Fibroblast of pulmonary artery (primary cell): Measurements from ENCODE around the gene LY86.

Experiments
- DNase-seq: peaks from one replicate; pipeline ENCODE4 v3.0.0-alpha.2; 2010; ENCODE audit warnings: low read depth
- H3K4me3 ChIP-seq: replicated peaks from 2 replicates; pipeline ENCODE4 v1.5.1; 2011; ENCODE audit warnings: low read depth, mild to moderate bottlenecking, control low read depth, low read length, moderate library complexity
- TF ChIP-seq, protein P1 (sequence below): IDR thresholded peaks from 2 replicates; pipeline ENCODE4 v1.5.1; 2011; ENCODE audit warnings: mild to moderate bottlenecking, control low read depth, low read length, inconsistent platforms; ENCODE audit errors: missing control alignments

LY86 gene

DNA sequence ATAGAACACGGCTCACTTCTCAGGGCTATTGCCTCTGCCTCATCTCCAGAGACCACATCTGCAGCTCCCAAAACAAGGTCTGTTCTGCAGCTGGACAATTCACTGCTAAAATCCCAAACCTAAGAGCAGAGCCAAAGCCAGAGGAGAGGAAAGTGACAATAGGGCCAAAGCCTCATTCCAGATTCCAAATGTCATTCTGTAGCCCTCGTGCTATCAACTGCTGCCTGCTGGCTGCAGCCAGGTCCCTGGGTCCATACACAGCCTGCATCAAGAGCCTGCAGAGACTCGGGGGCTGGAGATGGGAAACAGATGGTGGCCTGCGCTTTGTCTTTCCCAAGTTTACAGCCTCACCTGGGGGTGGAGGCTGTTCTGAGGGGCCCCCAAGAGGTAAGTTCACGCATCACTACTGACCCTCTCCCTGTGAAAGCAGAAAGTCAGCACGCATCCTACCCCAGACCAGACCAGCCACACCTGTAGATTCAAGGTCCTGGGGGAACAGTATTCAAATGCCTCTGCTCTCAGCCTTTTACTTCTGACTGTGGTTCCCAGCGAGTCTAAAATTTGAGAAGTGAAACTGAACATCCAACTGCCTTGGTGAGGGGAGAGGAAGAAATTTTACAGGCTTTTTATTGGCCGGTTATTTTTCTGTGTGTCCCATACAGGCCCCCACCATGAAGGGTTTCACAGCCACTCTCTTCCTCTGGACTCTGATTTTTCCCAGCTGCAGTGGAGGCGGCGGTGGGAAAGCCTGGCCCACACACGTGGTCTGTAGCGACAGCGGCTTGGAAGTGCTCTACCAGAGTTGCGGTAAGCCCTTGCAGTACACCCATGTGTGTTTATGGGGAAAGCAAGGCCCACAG lies at the start of gene LY86:
LY86 (plus strand) TSS at position 657 of the 860 bp plus-strand sequence; CDS start at position 672, 15 bp downstream.
- DNase-seq, result no peak
- no peak within 1 kb of the TSS for H3K4me3 ChIP-seq
- TF ChIP-seq, protein P1, sequence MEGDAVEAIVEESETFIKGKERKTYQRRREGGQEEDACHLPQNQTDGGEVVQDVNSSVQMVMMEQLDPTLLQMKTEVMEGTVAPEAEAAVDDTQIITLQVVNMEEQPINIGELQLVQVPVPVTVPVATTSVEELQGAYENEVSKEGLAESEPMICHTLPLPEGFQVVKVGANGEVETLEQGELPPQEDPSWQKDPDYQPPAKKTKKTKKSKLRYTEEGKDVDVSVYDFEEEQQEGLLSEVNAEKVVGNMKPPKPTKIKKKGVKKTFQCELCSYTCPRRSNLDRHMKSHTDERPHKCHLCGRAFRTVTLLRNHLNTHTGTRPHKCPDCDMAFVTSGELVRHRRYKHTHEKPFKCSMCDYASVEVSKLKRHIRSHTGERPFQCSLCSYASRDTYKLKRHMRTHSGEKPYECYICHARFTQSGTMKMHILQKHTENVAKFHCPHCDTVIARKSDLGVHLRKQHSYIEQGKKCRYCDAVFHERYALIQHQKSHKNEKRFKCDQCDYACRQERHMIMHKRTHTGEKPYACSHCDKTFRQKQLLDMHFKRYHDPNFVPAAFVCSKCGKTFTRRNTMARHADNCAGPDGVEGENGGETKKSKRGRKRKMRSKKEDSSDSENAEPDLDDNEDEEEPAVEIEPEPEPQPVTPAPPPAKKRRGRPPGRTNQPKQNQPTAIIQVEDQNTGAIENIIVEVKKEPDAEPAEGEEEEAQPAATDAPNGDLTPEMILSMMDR, result no peak

DNA sequence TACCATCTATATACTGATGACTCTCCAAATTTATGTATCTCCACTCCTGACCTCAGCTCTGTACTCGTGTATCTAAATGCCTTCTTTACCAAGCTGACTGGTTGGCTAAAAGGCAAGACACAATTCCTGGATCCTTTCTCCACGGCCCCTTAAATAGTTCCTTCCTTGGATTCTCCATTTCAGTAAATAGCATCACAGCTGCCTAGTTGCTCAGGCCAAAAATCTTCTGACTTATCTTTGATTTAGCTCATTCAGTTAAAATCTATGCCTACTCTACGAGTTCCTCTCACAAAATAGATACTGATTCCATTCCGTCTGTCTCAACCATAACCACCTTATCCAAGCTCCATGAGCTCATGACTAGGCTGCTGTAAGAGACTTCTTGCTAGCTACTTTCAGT lies 49.5 kb upstream of the LY86 start:
- no peak for DNase-seq
- TF ChIP-seq, protein P1, result no peak
- H3K4me3 ChIP-seq, result no peak overlapping the region

DNA sequence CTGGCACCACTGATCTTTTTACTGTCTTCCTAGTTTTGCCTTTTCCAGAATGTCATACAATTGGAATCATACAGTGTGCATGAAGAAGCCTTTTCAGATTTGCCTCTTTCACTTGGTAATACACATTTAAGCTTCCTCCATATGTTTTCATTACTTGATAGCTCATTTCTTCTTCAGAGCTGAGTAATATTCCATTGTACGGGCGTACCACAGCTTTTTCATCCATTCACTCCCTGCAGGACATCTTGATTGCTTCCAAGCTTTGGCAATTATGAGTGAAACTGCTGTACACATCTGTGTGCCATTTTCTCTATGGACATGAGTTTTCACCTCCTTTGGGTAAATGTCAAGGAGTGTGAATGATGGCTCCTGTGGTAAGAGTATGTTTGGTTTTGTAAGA lies 46.2 kb upstream of the LY86 start:
- TF ChIP-seq, protein P1, result no peak
- no peak overlapping the region for H3K4me3 ChIP-seq
- no peak for DNase-seq

DNA sequence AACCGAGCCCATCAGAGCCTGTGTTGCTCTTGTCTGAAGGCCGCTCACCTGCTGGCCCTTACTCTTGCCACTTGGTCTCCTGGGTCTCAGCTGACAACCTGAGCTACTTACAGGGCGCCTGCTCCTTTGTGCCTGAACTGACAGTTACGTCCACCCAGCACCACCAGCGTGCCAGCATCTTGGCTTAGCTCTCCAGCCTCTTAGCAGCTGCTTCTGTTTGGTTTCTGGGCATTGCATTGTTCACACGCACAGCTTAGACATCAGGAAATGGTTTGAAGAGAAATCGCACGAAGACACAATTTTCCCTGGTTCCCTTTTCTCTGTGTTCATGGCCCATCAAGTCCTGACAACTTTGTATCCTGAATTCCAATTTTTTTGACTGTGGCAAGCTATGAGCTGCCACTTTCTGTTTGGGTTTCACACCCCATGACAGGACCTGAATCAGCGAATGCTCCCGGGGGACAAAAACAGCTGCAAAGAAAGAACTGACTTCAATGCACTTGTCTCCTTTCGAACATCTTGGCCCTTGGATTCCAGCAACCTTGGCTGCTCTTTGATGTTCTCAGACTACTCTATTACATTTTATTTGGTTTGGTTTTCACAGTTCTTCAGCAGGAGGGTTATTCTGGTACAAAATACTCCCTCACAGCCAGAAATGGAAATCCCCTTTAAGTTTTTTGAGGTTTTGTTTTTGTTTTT lies 45.2 kb upstream of the LY86 start:
- TF ChIP-seq, protein P1, result no peak
- no peak for DNase-seq
- H3K4me3 ChIP-seq, result no peak overlapping the region

DNA sequence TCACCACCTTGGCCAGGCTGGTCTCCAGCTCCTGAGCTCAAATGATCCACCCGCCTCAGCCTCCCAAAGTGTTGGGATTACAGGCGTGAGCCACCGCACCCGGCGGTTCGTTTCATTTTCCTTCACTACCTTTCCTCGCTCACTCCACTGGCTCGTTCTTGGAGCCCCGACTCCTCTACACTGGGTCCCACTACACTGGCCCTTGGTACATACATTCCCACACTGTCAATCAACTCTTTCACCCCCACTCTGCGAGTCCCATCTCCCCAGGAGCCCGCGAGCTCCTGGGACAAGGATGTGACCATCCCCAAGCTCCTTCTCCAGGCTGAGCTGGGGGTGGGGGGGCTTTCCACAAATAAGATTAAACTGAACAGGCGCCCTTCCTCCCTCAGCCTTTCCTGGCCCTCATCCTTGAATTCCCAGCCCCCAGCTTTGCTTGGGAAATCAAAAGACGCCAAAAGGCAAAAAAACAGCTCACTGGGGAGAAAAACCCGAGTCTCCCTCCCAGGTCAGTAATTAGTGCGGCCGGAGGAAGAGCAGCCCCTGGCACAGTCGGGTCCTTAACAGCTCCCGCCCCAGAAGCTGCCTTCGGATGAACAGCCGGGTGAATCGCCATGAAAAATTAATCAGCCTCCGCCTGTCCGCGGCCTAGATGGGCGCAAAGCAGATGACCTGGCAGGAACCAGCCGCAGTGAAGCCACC lies 42.8 kb upstream of the LY86 start:
- H3K4me3 ChIP-seq, result peak overlapping the region; percentile 10
- TF ChIP-seq, protein P1, result no peak

DNA sequence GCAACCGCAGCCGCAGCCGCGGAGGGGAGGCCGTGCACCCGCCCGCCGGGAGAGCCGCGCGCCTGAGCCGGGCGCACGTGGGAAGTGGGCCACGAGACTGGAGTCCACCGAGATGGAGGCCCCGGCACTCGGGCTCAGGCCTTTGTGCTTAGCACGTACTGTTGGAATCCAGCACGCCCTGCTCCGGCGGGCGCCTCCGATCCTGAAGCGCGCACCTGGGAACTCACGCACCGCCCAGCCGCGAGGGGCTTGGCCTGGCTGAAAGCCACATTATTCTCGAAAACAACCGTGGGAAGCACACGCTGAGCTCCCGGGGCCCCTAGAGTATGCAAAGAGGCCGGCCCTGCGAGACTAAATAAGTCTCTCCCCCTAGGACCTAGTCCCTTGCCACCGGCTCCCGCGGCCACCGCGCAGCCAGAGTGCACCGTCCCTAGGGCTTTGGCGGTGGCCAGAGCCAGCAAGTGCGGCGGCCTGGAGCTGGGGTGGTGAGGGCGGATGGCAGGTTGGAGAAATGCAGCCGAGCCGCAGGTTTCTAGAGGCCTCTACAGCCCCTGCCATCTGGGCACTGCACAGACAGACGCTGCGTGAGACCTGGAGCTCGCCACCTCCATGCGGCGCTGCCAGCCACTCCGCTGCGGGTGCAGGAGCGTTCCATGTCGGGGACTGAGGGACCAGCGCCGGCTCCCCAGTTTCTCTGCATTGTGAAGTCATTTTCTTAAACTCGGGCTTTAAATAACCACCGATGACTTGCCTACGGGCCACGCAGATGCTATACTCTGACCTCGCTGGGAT lies 42.0 kb upstream of the LY86 start:
- TF ChIP-seq, protein P1, result no peak
- peak; percentile 16 for DNase-seq
- H3K4me3 ChIP-seq, result peak overlapping the region; percentile 42

More for the DNA sequence above, 42.8 kb upstream of the LY86 start:
- no peak for DNase-seq
